GM12872 (cell line): Measurements from ENCODE around the gene FARS2.

Experiments used
- TF ChIP-seq, protein P1 (sequence below): IDR thresholded peaks from 3 replicates; pipeline ENCODE4 v1.5.1; 2011; ENCODE audit warnings: low read depth, mild to moderate bottlenecking, low read length, moderate library complexity; ENCODE audit not compliant: insufficient read depth

The FARS2 gene

DNA sequence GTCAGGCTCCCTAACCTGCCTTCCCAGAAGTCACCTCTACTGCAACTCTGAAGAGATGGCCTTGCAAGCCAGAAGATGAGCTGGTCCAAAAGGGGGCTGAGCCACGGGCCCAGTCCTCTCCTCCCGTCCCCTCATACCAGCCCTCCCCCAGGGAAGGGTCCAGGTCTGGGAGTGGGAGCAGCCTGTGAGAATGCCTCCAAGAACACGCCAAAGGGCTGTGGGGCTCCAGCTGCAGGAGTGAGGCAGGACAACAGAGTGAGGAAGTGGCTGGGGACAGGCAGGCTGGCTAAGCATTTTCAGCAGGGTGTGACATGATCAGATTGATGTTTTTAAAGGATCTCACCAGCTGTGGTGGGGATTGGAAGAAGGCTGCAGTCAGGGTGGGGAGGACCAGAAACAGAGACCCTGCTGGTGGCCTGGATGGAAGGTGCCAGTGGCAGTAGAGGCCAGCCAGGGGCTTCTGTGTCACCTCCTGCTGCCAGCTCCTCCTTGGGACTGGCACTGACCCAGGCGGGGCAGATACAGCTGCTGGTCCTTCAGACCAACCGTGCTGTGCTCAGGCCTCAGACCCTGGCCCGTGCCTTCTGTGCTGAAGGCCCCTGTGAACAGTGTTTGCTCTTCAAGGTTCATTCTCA lies 487.8 kb downstream of the FARS2 start:
- TF ChIP-seq, protein P1, sequence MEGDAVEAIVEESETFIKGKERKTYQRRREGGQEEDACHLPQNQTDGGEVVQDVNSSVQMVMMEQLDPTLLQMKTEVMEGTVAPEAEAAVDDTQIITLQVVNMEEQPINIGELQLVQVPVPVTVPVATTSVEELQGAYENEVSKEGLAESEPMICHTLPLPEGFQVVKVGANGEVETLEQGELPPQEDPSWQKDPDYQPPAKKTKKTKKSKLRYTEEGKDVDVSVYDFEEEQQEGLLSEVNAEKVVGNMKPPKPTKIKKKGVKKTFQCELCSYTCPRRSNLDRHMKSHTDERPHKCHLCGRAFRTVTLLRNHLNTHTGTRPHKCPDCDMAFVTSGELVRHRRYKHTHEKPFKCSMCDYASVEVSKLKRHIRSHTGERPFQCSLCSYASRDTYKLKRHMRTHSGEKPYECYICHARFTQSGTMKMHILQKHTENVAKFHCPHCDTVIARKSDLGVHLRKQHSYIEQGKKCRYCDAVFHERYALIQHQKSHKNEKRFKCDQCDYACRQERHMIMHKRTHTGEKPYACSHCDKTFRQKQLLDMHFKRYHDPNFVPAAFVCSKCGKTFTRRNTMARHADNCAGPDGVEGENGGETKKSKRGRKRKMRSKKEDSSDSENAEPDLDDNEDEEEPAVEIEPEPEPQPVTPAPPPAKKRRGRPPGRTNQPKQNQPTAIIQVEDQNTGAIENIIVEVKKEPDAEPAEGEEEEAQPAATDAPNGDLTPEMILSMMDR: no peak

DNA sequence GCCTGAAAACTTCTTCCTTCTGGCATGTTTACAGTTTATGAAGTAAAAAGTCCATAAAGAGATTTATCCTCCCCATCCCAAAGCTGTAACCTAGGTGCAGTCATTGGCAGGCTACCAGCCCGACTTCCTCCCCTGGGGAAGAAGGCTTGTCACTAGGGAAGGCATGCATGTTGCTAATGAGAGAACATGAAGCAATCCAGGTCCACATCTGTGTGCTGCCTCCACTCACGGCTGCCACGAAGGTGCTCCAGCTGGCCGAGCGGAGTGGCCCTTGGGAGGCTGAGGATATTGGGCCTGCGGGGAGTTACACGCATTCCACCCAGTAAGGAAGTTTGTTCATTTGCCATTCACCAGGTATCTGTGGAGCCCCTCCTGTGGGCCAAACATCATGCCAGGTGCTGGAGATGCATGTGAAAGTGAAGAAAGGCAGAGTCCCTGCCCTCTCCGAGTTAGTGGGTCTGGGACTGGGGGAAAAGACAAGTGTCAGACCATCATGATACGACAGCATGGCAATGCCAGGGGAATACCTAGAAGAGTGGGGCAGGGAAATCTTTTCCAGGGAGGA lies 488.4 kb downstream of the FARS2 start:
- TF ChIP-seq, protein P1: no peak

DNA sequence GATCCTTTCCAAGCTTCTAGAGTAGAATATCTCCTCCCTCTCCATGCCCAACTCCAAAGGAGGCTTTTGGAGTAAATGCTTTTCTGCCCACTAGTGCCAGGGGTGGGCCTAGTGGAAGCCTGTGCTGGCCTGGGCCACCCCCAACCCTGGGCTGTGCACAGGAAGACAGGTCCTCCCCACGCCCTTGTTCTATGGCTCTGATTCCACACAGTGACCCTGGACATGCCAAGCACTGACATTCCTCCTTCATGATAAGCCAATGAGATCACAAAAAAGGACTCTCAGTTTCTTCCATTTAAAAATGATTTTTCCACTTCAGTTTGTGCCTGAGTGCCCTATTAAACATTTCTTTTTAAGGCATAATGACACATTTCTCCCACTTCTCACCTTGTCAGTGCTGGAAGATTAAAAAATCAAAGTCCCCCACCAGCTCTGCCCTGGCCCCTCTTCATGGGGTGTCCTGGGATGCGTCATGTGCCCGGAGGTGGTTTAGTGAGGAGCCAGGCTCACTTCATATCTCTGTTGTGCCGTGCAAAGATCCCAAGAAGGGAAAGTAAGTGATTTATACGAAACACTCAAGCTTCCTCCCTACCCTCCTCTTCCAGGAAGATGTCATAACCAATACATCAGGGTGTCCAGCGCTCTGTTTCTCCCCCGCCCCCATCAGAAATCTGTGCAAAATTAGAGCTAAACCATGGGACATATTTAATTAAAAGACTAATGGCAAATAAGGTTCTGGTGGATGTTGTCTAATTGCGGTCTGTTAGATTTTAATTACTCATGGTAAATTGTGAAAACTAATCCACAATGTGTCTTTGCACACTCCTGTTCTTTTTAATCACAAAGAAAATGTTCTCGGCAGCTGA lies 490.4 kb downstream of the FARS2 start:
- TF ChIP-seq, protein P1: no peak

DNA sequence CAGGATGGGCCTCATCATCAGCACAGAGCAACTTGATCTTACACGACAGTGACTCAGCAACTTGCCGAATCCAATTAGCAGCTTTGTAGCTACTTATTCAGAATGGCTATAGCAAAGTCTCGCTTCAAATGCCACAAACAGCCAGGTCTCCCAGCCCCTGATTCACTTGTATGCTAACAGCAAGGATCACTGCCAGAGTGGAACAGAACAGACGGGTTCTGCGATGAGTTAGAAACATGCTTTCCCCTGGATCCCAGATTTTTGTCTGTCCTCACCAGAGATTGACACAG lies 491.0 kb downstream of the FARS2 start:
- TF ChIP-seq, protein P1: no peak

DNA sequence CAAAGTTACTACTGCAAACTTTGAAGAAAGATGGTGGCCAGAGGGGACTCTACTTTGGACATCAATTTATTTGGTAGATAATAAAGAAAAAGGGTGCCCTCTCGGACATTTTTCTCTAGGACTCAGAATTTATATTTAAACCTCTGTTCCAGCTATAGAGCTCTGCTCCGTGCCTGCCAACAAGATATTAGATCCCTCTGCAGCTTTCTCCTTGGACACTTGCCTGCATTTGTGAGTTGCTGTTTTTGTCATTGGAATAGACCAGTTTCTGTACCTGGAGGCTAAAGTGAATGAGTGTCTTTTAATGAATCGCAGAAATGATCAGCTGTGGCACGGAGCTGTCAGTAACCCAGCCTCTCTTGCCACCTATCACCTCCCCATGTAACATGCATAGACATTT lies 491.9 kb downstream of the FARS2 start:
- TF ChIP-seq, protein P1: no peak

DNA sequence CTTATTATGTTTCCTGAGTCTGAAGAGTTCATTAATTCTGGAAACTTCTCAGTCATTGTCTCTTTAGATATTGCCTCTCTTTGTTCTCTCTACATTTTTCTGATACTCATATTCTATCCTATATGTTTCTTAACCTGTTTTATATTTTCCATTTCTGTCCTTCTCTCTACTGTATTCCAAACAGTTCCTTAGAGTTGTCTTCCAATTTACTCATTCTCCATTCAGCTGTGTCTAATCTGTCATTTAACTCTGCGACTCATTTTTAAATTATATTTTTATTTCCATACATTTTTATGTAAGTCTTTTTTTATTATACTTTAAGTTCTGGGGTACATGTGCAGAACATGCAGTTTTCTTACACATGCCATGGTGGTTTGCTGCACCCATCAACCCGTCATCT lies 493.6 kb downstream of the FARS2 start:
- TF ChIP-seq, protein P1: no peak

DNA sequence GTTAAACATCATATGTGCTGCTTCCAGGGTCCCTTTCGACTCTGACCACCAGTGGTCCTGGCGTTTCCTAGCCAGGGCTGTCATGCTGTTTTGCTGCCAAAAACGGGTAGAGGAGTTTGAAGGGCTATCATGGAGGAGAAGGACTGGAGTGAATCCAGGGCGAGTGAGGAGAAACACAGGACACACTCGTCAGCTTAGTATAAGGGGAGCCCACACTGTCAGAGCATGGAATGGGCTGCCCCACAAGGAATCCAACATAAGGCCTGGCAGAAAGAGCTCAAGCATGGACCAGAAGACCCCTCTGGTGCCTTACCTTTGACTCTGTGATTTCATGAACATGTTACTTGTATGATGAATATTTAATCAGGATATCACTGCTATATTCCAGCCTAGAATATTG lies 498.3 kb downstream of the FARS2 start:
- TF ChIP-seq, protein P1: no peak
